HG03108 (cell line): ENCODE measurements around the gene NR1H2.
A peak's percentile ranks its signal among the peaks of the same experiment; 100 is the strongest.

Experiments used
- ATAC-seq: cut with Tn5 transposase; IDR thresholded peaks from one replicate; pipeline ENCODE4 v1.9.1; 2021; ENCODE audit warnings: moderate library complexity; ENCODE audit not compliant: unreplicated experiment

The NR1H2 gene

DNA sequence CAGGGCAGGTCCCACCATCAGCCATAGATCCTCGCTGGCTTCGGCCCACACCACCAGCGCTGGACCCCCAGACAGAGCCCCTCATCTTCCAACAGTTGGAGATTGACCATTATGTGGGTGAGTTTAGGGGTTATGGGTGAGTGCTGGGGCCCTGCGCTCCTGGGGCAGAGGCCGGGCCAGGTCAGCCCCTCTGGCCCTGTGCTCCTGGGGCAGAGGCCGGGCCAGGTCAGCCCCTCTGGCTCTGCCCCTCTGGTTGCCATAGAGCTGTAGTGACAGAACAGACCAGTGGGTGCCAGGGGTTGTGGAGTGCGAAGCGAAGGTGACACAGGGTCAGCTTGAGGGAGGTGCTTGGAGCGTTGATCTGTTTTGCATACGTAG is 23.1 kb downstream of the NR1H2 start:
- ATAC-seq: no peak

DNA sequence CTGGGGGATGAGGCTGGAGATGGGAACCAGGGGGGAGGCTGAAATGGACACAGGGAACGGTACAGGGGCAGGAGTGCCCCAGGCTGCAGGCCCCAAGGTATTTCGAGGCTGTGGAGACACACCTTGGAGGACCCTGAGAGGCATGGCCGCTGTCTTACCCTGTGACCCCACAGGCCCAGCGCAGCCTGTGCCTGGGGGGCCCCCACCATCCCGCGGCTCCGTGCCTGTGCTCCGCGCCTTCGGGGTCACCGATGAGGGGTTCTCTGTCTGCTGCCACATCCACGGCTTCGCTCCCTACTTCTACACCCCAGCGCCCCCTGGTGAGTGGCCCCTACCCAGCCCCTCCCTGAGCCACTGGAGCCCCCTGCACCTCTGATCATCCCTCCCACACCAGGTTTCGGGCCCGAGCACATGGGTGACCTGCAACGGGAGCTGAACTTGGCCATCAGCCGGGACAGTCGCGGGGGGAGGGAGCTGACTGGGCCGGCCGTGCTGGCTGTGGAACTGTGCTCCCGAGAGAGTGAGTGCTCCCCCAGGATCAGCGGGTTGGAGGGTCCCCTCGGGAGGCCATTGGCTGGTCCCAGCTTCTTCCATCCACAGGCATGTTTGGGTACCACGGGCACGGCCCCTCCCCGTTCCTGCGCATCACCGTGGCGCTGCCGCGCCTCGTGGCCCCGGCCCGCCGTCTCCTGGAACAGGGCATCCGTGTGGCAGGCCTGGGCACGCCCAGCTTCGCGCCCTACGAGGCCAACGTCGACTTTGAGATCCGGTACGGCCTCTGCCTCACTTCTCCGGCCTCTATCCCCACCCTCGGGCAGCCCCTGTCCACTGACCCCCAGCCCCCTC is 25.6 kb downstream of the NR1H2 start:
- ATAC-seq: no peak

DNA sequence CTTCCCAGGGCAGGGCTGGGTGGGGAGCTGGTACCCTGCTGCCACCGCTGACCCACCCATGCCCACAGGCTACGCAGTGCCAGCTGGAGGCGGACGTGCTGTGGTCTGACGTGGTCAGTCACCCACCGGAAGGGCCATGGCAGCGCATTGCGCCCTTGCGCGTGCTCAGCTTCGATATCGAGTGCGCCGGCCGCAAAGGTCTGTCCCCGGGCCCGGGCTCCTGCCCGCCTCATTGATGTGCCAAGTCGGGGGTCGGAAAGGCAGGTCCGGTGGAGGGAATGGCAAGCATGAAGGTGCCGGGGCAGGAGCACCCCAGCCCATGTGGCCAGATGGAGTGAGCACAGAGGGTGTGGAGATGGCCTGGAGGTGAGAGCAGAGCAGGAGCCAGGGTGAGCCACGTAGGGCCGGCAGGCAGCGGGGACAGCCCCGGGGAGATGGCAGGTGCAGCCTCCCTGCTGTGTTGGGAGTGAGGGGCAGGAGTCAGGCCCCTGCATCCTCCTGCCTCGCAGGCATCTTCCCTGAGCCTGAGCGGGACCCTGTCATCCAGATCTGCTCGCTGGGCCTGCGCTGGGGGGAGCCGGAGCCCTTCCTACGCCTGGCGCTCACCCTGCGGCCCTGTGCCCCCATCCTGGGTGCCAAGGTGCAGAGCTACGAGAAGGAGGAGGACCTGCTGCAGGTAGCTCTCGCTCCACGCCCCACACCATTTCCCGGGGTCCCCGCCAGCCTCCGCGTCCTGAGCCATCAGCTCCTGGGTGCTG is 26.5 kb downstream of the NR1H2 start:
- no peak for ATAC-seq

DNA sequence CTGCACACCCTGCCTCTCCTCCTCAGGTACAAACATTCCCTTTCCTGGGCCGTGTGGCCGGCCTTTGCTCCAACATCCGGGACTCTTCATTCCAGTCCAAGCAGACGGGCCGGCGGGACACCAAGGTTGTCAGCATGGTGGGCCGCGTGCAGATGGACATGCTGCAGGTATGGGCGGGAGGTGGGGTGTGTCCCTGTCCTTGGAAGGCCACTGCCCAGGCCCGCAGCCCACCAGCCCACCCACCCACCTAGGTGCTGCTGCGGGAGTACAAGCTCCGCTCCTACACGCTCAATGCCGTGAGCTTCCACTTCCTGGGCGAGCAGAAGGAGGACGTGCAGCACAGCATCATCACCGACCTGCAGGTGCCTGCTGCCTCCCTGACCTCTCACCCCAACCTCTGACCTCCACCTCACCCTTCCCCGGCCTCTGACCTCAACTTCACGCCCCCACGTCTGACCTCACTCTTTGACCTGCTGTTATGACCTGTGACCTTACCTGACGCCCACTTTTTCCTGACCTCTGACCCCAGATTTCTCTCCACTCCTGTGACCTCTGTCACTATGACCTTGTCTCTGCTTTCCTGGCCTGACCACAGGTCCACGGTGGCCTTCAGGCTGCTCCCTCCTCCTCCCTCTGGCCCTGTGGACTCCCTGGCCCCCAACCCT is 30.0 kb downstream of the NR1H2 start:
- ATAC-seq: no peak

DNA sequence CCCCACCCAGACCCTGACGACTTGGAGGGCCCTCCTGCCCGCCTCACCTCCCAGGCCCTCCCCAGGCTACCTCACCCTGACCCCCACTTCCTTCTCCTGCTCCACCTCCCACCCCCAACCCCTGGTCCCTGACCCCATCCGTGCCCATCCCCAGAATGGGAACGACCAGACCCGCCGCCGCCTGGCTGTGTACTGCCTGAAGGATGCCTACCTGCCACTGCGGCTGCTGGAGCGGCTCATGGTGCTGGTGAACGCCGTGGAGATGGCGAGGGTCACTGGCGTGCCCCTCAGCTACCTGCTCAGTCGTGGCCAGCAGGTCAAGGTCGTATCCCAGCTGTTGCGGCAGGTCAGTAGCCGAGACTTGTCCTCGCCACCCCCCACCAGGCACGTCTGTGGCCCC is 30.6 kb downstream of the NR1H2 start:
- ATAC-seq: no peak

DNA sequence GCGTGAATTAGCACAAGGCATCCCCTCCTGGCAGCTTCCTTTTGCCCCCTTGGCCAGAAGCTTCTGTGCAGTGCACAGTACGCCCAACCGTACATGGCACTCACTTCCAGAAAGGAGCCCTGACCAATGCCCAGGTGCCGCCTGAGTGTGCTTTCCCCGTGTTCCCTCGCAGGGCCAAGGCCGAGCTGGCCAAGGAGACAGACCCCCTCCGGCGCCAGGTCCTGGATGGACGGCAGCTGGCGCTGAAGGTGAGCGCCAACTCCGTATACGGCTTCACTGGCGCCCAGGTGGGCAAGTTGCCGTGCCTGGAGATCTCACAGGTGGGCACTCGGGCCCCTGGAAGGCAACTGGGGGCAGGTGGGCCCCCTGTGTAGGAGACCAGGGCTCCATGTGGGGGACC is 33.1 kb downstream of the NR1H2 start:
- no peak for ATAC-seq

DNA sequence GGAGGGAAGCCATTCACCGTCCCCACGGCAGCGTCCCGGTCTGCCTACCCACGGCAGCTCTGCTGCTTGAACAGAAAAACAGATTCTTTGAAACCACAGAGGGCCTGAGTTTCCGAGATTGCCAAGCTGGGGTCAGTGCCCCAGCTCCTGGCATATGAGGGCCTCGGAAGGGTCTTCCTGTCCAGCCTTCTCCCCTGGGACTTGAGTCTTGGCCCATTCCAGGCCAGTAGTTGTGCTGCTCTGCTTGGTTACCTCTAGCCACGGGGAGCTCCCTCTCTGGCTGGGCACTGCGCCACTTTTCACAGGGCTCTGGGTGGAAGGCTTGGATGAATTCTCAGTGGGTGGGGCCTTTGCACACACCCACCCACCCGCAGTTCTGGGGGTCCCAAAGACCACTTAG is 33.9 kb downstream of the NR1H2 start:
- no peak for ATAC-seq

DNA sequence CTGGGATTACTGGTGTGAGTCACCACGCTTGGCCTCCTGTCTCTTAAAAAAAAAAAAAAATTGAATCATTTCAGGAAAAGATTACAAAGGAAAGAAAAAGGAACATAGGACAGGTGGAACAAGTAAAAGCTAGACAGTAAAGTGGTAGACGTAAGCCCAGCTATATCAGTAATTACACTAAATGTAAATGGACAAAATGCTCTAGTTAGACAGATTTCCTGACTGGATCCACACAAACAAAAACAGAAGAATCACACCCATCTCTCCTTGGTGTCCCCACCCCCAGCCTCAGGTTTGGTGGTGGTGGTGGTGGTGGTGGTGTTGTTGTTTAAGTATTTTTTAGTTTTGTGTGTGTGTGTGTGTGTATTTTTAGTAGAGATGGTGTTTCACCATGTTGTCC is 36.2 kb downstream of the NR1H2 start:
- ATAC-seq: no peak

DNA sequence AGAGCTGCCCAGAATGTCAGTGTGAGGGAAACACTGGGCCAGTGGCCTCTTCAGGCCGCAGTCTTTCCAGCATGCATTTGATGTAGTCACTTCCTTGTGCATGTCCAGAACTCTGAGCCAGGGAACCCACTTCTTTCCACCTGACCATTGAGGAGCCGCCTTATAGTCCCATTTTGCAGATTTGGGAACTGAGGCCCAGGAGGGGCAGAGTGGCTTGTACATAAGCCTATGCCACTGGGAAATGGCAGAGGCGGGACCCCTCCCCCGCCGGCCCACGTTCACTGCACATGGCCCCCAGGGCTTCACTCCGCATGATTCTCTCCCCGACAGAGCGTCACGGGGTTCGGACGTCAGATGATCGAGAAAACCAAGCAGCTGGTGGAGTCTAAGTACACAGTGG is 36.8 kb downstream of the NR1H2 start:
- ATAC-seq: no peak

DNA sequence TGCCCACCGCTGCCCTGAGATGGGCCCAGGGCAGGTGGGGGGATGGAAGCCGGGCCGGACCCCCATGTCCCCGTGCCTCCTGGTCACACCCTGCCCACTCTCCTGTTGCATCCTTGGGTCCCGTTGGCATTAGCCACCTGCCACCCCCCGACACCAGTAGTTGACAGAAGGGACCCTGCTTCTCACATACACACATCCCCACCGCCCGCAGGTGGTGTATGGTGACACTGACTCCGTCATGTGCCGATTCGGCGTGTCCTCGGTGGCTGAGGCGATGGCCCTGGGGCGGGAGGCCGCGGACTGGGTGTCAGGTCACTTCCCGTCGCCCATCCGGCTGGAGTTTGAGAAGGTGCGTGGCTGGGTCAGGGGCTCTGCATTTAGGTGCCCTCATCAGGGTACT is 37.3 kb downstream of the NR1H2 start:
- ATAC-seq: no peak

DNA sequence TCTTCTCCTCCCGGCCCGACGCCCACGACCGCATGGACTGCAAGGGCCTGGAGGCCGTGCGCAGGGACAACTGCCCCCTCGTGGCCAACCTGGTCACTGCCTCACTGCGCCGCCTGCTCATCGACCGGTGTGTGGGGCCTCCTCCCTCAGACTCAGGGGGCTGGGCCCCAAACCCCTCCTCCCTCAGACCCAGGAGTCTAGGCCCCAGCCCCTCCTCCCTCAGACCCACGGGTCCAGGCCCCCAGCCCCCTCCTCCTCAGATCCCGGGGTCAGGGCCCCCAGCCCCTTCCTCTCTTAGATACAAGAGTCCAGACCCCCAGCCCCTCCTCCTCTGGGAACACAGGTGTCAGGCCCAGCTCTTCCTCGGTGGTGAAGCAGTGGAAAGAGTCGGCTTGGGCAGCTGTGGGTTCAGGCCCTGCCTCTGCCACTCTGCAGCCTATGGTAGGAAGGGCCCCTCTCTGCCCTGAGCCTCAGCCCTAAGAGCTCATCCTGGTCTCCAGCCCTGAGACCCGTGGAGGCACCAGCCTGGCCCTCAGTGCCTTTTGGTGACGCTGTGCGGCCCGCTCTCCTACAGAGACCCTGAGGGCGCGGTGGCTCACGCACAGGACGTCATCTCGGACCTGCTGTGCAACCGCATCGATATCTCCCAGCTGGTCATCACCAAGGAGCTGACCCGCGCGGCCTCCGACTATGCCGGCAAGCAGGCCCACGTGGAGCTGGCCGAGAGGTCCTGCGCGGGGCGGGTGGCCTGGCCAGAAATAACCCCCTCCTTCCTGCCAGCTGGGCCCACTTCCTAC is 38.8 kb downstream of the NR1H2 start:
- peak; percentile 2 for ATAC-seq

DNA sequence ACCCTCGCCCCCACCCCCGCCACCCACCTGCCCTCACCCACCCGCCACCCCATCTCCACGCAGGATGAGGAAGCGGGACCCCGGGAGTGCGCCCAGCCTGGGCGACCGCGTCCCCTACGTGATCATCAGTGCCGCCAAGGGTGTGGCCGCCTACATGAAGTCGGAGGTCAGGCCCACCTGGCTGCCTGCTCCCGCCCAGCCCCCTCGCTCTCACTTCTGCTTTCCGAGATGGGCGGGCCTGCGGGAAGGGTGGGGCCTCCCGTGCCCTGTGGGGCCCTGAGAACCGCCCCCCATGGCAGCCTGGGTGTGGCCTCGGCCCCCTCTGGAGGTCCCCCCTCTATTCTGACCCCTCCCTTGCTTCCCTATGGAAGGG is 39.4 kb downstream of the NR1H2 start:
- peak; percentile 41 for ATAC-seq

DNA sequence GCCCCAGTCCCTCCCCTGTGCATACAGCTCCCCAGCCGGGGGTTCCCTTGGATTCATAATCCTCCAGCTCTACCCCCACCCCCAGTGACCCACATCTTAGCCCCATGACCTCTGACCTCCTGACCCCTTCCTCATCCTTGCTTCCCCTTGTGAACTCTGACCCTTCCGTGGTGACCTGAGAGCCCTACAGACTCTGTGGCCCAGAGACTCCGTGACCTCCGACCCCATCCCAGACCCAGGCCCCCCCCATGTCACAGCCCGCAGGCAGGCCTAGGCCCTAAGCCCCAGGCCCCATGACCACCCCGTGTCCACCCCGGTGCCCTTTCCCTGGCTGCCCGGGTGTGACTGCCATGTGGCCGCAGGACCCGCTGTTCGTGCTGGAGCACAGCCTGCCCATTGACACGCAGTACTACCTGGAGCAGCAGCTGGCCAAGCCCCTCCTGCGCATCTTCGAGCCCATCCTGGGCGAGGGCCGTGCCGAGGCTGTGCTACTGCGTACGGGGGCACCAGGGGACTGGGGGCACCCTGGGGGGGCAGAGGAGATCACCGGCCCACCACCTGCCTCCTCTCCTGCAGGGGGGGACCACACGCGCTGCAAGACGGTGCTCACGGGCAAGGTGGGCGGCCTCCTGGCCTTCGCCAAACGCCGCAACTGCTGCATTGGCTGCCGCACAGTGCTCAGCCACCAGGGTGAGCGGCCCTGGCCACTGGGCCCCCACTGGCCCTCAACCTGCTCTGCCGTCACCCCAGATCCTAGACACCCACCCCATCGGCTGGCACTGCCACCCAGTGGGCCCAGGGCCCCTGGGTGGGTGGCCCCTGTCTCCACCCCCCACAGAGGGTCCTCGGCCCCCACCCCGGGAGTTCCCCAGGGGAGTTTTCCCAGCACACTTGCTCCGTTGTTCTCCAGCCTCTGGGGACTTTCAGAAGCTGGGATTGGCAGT is 40.0 kb downstream of the NR1H2 start:
- no peak for ATAC-seq

DNA sequence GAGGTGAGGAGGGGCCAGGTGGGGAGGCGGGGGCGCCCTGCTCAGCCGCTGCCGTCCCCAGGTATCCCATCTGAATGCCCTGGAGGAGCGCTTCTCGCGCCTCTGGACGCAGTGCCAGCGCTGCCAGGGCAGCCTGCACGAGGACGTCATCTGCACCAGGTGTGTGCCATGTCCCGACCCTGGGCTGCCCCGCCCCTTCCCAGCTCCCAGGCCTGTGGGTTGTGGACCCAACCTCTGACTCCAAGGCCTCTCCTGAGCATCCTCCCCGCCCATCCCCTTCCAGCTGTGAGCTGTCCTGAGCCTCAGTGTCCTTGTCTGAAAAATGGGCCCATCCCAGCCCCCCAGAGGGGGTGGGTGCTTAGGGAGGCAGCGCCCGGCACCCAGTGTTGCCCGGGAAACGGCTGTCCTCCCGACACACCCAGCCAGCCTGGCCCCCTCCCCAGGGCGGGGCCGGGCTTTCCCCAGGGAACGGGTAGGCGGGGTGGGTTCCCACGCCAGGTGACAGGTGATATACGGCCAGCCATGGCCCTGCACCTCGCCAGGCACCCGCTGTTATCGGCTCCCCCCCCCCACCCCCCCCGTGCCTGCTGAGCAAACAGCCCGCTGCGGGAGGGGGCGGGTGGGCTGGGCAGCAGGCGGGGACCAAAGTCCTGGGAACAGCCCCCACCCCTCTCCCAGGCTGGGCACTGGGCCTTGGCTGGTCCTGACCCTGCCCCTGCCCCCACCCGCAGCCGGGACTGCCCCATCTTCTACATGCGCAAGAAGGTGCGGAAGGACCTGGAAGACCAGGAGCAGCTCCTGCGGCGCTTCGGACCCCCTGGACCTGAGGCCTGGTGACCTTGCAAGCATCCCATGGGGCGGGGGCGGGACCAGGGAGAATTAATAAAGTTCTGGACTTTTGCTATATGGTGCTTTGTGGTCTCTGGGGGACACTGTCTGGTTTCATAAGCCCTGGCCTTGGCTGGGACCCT is 41.1 kb downstream of the NR1H2 start:
- ATAC-seq: no peak

DNA sequence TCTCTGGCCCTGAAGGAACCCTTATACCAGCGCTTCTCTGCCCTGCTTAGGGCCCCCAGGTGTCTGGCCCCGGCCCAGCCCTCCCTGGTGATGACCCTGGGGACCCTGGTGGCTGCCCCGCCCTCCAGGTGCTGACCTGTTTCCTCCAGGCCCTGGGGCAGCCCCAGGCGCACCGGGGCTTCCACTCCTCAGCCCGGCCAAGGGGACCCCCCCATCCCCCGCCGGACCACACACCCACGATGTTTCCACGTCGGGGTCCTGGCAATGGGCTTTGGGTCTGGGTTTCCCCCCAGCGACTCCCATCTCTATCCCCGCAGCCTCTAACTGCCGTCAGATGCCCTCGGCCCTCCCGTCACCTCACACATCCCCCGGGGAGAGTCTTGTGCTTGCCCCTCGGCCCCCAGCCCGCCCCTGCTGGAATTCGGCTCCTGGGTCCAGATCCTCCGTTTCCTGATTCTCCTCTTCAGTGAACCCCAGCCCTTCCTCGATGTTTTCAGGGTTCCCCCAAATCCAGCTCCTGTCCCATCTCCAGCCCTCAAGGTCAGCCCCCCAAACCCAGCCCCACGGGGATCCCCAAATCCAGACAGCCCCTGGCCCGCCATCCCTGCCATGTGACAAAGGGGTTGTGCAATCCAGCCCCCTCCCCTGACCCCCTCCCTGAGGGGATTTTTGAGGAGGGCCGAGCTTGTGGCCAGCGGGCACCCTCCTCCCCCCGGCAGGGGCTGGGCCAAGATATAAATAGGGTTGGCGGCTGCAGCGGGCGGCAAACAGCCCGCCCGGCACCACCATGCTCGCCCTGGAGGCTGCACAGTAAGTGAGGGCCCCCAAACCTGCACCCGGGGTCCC is 42.1 kb downstream of the NR1H2 start, which contains the start of gene SPIB:
SPIB (plus strand) TSS at position 763 of the 846 bp plus-strand sequence; CDS start at position 788, 25 bp downstream.
- ATAC-seq: no peak

DNA sequence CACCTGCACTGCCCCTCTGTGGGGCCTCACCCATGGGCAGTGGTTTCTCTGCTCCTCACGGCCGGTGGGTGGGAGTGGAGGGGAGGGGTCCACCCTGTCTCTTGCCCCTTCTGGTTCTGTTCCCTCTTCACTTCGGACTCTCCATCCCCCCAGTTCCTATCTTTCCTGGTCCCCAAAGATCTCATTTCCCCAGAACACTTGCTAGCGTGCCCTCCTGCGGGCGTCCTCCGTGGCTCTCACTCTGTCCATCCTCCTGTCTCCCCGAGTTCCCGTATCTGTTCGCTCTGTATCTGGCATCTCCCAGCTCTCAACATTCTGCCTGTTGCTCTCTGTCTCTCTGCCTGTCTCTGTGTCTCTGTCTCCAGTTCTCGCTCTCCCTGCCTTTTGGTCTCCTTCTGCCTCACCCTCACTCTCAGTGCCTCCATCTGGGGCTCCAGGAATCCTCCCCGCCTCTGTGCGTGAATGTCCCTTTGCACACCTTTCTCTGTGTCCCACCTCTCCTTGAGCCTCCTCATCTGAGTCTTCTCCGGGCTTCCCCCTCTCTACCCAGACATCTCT is 42.8 kb downstream of the NR1H2 start:
- no peak for ATAC-seq

DNA sequence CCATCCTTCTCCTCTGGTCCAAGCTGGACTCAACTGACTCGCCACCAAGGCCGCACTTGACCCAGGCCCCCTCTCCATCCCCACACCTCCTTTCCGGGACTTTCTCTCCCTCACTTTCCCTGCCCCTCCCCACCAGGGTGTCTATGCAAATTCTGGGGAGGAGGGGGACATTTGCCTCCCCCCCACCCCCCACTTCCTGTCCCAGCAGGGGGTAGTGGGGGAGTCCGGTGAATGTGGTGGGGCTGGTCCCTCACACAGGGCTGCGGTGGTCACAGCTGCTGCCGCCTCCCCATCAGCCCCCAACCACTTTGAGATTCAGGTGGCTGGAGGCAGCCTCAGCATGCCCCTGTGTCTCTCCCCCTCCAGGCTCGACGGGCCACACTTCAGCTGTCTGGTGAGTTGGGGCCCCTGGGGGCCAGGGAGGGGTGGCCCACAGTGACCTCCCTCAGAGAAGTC is 43.4 kb downstream of the NR1H2 start:
- ATAC-seq: no peak
